K562 (cell line): ENCODE measurements around the gene ZC3H15. TPM values are rescaled to one million over a fixed set of nuclear protein-coding genes. Genes with fewer than 3 reads are reported as not detected.
A peak's percentile ranks its signal among the peaks of the same experiment; 100 is the strongest.

Experiments
- BHLHE40 ChIP-seq: IDR thresholded peaks from 2 replicates; pipeline ENCODE4 v1.6.1; 2011; ENCODE audit warnings: low read length, improper control_type of control experiment
- FOSL1 ChIP-seq: fragments of 200-800 bp; sonication (Bioruptor generic); conservative IDR thresholded peaks from 2 replicates; pipeline ENCODE4 v1.6.1; 2016; ENCODE audit warnings: missing genetic modification characterization, missing compliant biosample characterization
- GATA2 ChIP-seq: sonication (generic); formaldehyde crosslinking; IDR thresholded peaks from 2 replicates; pipeline ENCODE4 v1.4.0; 2020; ENCODE audit warnings: mild to moderate bottlenecking, missing genetic modification reagents
- NONO ChIP-seq, 2 experiments: fragments of 200-400 bp in 1 of 2; fragments of 450-650 bp in 1 of 2; formaldehyde crosslinking in 1 of 2; IDR thresholded peaks; 2 replicates each; pipeline ENCODE4 v1.6.1; 2017; ENCODE audit warnings: low read depth in 2 of 2, mild to moderate bottlenecking in 2 of 2, moderate library complexity in 2 of 2, low read length in 1 of 2
- SMARCA4 ChIP-seq: fragments of 450-650 bp; IDR thresholded peaks from 2 replicates; pipeline ENCODE4 v1.6.1; 2016
- SMARCC2 ChIP-seq: fragments of 450-650 bp; IDR thresholded peaks from 2 replicates; pipeline ENCODE4 v1.6.1; 2017; ENCODE audit warnings: antibody characterized with exemption, moderate library complexity, mild to moderate bottlenecking, low read depth
- polyA plus RNA-seq, 8 experiments: library from polyadenylated mRNA; depleted of rRNA in 4 of 8; stranded (reverse) in 5 of 8; unstranded in 3 of 8; fragments of >200 nt; fragmentation: Nextera tagmentation in 2 of 8; fragmentation: Illumina TruSeq in 1 of 8; extraction: Ambion mirVana in 2 of 8; extraction: Trizol in 1 of 8; gene quantifications; 2 replicates each; pipeline versions ENCODE4 v1.2.1 to v1.2.3, GENCODE V29; 2011 to 2014; ENCODE audit warnings: inconsistent platforms in 1 of 8, missing spikeins in 1 of 8
- total RNA-seq, 7 experiments: library from RNA; depleted of rRNA in 6 of 7; stranded (reverse); fragments of >200 nt in 6 of 7; fragmentation: Illumina TruSeq in 2 of 7; extraction: Trizol in 2 of 7; gene quantifications; 2 replicates each; pipeline versions ENCODE4 v1.2.1 to v1.2.3, GENCODE V29; 2011 to 2021; ENCODE audit warnings: low replicate concordance in 1 of 7
- TF ChIP-seq, protein P1 (sequence below): fragments of 250-450 bp; sonication (Bioruptor Pico); IDR thresholded peaks from 2 replicates; pipeline ENCODE4 v1.8.0; 2022; ENCODE audit warnings: moderate library complexity, mild to moderate bottlenecking, inconsistent platforms
- TF ChIP-seq, protein P2 (sequence below): fragments of 250-450 bp; sonication (Bioruptor Pico); IDR thresholded peaks from 2 replicates; pipeline ENCODE4 v1.9.0; 2021; ENCODE audit warnings: mild to moderate bottlenecking
- TF ChIP-seq, protein P3 (sequence below): sonication (generic); formaldehyde crosslinking; IDR thresholded peaks from 2 replicates; pipeline ENCODE4 v1.8.1; 2023; ENCODE audit warnings: mild to moderate bottlenecking, missing genetic modification reagents
- TF ChIP-seq, protein P4 (sequence below): fragments of 450-650 bp; formaldehyde crosslinking; IDR thresholded peaks from 2 replicates; pipeline ENCODE4 v1.4.0; 2022; ENCODE audit warnings: missing genetic modification characterization

ZC3H15 gene
- total and polyA plus RNA-seq, 9 of the 15 experiments (the other 6 are each of a cell fraction or from before 2014, with no cell fraction given) = 132 to 286 (median 189) TPM

DNA sequence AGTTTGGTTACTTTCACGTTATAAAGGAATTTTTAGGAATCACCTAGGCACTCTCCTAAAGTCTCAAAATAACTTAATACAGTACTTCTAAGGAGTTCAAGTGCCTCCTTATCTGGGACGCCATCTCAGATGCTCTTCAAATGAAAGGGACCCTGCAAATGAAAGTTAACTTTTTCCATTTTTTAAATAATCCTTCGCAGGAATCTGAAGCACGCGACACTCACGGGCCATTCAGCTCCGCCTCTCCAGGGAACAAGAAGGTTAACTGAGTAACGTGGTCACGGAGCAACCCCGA, 537 bp upstream of the ZC3H15 start (continued):
- TF ChIP-seq, protein P1, sequence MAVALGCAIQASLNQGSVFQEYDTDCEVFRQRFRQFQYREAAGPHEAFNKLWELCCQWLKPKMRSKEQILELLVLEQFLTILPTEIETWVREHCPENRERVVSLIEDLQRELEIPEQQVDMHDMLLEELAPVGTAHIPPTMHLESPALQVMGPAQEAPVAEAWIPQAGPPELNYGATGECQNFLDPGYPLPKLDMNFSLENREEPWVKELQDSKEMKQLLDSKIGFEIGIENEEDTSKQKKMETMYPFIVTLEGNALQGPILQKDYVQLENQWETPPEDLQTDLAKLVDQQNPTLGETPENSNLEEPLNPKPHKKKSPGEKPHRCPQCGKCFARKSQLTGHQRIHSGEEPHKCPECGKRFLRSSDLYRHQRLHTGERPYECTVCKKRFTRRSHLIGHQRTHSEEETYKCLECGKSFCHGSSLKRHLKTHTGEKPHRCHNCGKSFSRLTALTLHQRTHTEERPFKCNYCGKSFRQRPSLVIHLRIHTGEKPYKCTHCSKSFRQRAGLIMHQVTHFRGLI = 0 out of 2 replicates have a peak, but pooled peaks have one; percentile 51
- TF ChIP-seq GATA2 = peak; percentile 73
- no peak; the same call in 1 of the 2 replicates for TF ChIP-seq BHLHE40
- no peak for TF ChIP-seq NONO (IDR thresholded peaks at IDR 0.05; ENCODE audit: low read depth in 2 of 2, low read length in 1 of 2)
- TF ChIP-seq, protein P2, sequence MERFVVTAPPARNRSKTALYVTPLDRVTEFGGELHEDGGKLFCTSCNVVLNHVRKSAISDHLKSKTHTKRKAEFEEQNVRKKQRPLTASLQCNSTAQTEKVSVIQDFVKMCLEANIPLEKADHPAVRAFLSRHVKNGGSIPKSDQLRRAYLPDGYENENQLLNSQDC (CRISPR knock-in tag) = 0 out of 2 replicates have a peak, but pooled peaks have one; percentile 38
- peak; percentile 50; the same call in 1 of the 2 replicates for TF ChIP-seq SMARCA4
- TF ChIP-seq, protein P3, sequence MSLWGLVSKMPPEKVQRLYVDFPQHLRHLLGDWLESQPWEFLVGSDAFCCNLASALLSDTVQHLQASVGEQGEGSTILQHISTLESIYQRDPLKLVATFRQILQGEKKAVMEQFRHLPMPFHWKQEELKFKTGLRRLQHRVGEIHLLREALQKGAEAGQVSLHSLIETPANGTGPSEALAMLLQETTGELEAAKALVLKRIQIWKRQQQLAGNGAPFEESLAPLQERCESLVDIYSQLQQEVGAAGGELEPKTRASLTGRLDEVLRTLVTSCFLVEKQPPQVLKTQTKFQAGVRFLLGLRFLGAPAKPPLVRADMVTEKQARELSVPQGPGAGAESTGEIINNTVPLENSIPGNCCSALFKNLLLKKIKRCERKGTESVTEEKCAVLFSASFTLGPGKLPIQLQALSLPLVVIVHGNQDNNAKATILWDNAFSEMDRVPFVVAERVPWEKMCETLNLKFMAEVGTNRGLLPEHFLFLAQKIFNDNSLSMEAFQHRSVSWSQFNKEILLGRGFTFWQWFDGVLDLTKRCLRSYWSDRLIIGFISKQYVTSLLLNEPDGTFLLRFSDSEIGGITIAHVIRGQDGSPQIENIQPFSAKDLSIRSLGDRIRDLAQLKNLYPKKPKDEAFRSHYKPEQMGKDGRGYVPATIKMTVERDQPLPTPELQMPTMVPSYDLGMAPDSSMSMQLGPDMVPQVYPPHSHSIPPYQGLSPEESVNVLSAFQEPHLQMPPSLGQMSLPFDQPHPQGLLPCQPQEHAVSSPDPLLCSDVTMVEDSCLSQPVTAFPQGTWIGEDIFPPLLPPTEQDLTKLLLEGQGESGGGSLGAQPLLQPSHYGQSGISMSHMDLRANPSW (CRISPR knock-in tag) = no peak
- TF ChIP-seq, protein P4, sequence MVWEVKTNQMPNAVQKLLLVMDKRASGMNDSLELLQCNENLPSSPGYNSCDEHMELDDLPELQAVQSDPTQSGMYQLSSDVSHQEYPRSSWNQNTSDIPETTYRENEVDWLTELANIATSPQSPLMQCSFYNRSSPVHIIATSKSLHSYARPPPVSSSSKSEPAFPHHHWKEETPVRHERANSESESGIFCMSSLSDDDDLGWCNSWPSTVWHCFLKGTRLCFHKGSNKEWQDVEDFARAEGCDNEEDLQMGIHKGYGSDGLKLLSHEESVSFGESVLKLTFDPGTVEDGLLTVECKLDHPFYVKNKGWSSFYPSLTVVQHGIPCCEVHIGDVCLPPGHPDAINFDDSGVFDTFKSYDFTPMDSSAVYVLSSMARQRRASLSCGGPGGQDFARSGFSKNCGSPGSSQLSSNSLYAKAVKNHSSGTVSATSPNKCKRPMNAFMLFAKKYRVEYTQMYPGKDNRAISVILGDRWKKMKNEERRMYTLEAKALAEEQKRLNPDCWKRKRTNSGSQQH (CRISPR knock-in tag) = 0 out of 2 replicates have a peak, but pooled peaks have one; percentile 26
- TF ChIP-seq SMARCC2 = peak; percentile 17; the same call in 1 of the 2 replicates
- peak; percentile 35 for TF ChIP-seq FOSL1 (tag)
